NT2/D1 (cell line): ENCODE data around the gene ADAMTS16.

Experiments used
- DNase-seq: peaks from one replicate; pipeline ENCODE4 v3.0.0-alpha.2; 2011; ENCODE audit warnings: low read depth, low spot score
- H3K27me3 ChIP-seq: 2 replicates; pipeline ENCODE4 v1.6.0; 2011; ENCODE audit warnings: mild to moderate bottlenecking; ENCODE audit not compliant: insufficient read length, insufficient read depth
- H3K36me3 ChIP-seq: 2 replicates; pipeline ENCODE4 v1.6.1; 2011; ENCODE audit warnings: mild to moderate bottlenecking, low read length, mixed read lengths; ENCODE audit not compliant: insufficient read depth, insufficient read length
- H3K4me1 ChIP-seq: 2 replicates; pipeline ENCODE4 v1.5.1; 2011; ENCODE audit not compliant: insufficient read depth, insufficient read length
- H3K4me3 ChIP-seq: 2 replicates; pipeline ENCODE4 v1.5.1; 2011; ENCODE audit warnings: low read depth; ENCODE audit not compliant: insufficient read length
- H3K9ac ChIP-seq: 2 replicates; pipeline ENCODE4 v1.6.0; 2011; ENCODE audit warnings: low read depth; ENCODE audit not compliant: insufficient read length
- H3K9me3 ChIP-seq: 2 replicates; pipeline ENCODE4 v1.5.1; 2011; ENCODE audit warnings: mild to moderate bottlenecking, low read length; ENCODE audit not compliant: insufficient read depth
- SUZ12 ChIP-seq: IDR thresholded peaks from 2 replicates; pipeline ENCODE4 v1.6.1; 2011; ENCODE audit not compliant: insufficient read length, insufficient read depth; ENCODE audit errors: extremely low read depth
- YY1 ChIP-seq: IDR thresholded peaks from 2 replicates; pipeline ENCODE4 v1.6.1; 2011; ENCODE audit not compliant: insufficient read length, insufficient read depth
- ZNF274 ChIP-seq: IDR thresholded peaks from 2 replicates; pipeline ENCODE4 v1.6.1; 2011; ENCODE audit warnings: mild to moderate bottlenecking, low read depth, low read length

ADAMTS16 gene

GRCh38 chr5:5178580-5178979 lies 38.5 kb downstream of the ADAMTS16 start:
- no peak overlapping the region for H3K9ac ChIP-seq
- H3K36me3 ChIP-seq, result no peaks in the 10 kb centered on the region
- no peak for TF ChIP-seq YY1
- no peak for TF ChIP-seq ZNF274
- TF ChIP-seq SUZ12, result no peak
- DNase-seq, result no peak
- no peaks in the 10 kb centered on the region for H3K9me3 ChIP-seq
- no peaks in the 10 kb centered on the region for H3K27me3 ChIP-seq
- H3K4me1 ChIP-seq, result peaks cover 6% of the 10 kb centered on the region
- H3K4me3 ChIP-seq, result no peak overlapping the region

- Histone ChIP-seq H3K36me3 (no peaks in the 10 kb centered on the region), H3K27me3 (no peaks in the 10 kb centered on the region)
Observed at GRCh38 chr5:5179079-5179478, 38.9 kb downstream of the ADAMTS16 start.

GRCh38 chr5:5179597-5179996 lies 39.5 kb downstream of the ADAMTS16 start:
- peak; percentile 75 for DNase-seq
- Histone ChIP-seq H3K4me3 (no peak overlapping the region), H3K27me3 (no peaks in the 10 kb centered on the region), H3K4me1 (peaks cover 6% of the 10 kb centered on the region), H3K9ac (no peak overlapping the region), H3K36me3 (no peaks in the 10 kb centered on the region), H3K9me3 (no peaks in the 10 kb centered on the region)
- TF ChIP-seq ZNF274 (no peak), SUZ12 (no peak), YY1 (no peak)

More at GRCh38 chr5:5179079-5179478, 38.9 kb downstream of the ADAMTS16 start:
- H3K9me3 ChIP-seq, result no peaks in the 10 kb centered on the region
- H3K9ac ChIP-seq, result no peak overlapping the region
- peaks cover 6% of the 10 kb centered on the region for H3K4me1 ChIP-seq
- TF ChIP-seq SUZ12 (no peak), YY1 (no peak), ZNF274 (no peak)
- DNase-seq, result no peak
- no peak overlapping the region for H3K4me3 ChIP-seq

GRCh38 chr5:5181650-5182324 lies 41.7 kb downstream of the ADAMTS16 start:
- no peaks in the 10 kb centered on the region for H3K36me3 ChIP-seq
- no peak for TF ChIP-seq YY1
- no peak for TF ChIP-seq ZNF274
- TF ChIP-seq SUZ12, result no peak
- no peak overlapping the region for H3K4me3 ChIP-seq
- H3K4me1 ChIP-seq, result peaks cover 6% of the 10 kb centered on the region
- H3K27me3 ChIP-seq, result no peaks in the 10 kb centered on the region
- H3K9me3 ChIP-seq, result no peaks in the 10 kb centered on the region
- H3K9ac ChIP-seq, result no peak overlapping the region
- no peak for DNase-seq

- Histone ChIP-seq H3K4me1 (peaks cover 6% of the 10 kb centered on the region), H3K9ac (no peak overlapping the region), H3K9me3 (no peaks in the 10 kb centered on the region), H3K4me3 (no peak overlapping the region), H3K36me3 (no peaks in the 10 kb centered on the region), H3K27me3 (no peaks in the 10 kb centered on the region)
- DNase-seq, result no peak
- no peak for TF ChIP-seq SUZ12
- TF ChIP-seq ZNF274, result no peak
- TF ChIP-seq YY1, result no peak
Observed at GRCh38 chr5:5182508-5183188, 42.5 kb downstream of the ADAMTS16 start.

- Histone ChIP-seq H3K4me3 (no peak overlapping the region), H3K9me3 (no peaks in the 10 kb centered on the region), H3K9ac (peak overlapping the region; percentile 34), H3K36me3 (no peaks in the 10 kb centered on the region), H3K27me3 (no peaks in the 10 kb centered on the region), H3K4me1 (peaks cover 6% of the 10 kb centered on the region)
- TF ChIP-seq SUZ12 (no peak), ZNF274 (no peak), YY1 (no peak)
- no peak for DNase-seq
Observed at GRCh38 chr5:5183189-5183699, 43.1 kb downstream of the ADAMTS16 start.

GRCh38 chr5:5183933-5184332 lies 43.8 kb downstream of the ADAMTS16 start:
- no peak overlapping the region for H3K9ac ChIP-seq
- no peaks in the 10 kb centered on the region for H3K36me3 ChIP-seq
- peaks cover 6% of the 10 kb centered on the region for H3K4me1 ChIP-seq
- TF ChIP-seq SUZ12 (no peak), YY1 (no peak), ZNF274 (no peak)
- no peaks in the 10 kb centered on the region for H3K9me3 ChIP-seq
- no peaks in the 10 kb centered on the region for H3K27me3 ChIP-seq
- DNase-seq, result no peak
- no peak overlapping the region for H3K4me3 ChIP-seq
